Suprapubic skin (tissue), 4 donors: ENCODE measurements around the gene PLIN3. TPM values are rescaled to one million over a fixed set of nuclear protein-coding genes. Genes with fewer than 3 reads are reported as not detected.
"Not testable (repeated sequence)": the region's sequence is repeated elsewhere in the genome, so short reads cannot be mapped to it uniquely, and the experiment has no call there.

Experiments used
- DNase-seq, 2 donors: peaks; one replicate each; pipeline ENCODE4 v3.0.0-alpha.2; 2019; ENCODE audit warnings: low spot score in 2 of 2
- H3K27ac ChIP-seq: fragments of 200-600 bp; sonication (generic); one replicate; pipeline ENCODE4 v1.5.1; 2019
- H3K27me3 ChIP-seq: fragments of 200-600 bp; sonication (generic); one replicate; pipeline ENCODE4 v1.5.1; 2019
- H3K36me3 ChIP-seq: fragments of 200-600 bp; sonication (generic); one replicate; pipeline ENCODE4 v1.5.1; 2019
- H3K4me1 ChIP-seq: fragments of 200-600 bp; sonication (generic); one replicate; pipeline ENCODE4 v1.5.1; 2019
- H3K4me3 ChIP-seq: fragments of 200-600 bp; sonication (generic); one replicate; pipeline ENCODE4 v1.5.1; 2019; ENCODE audit warnings: mild to moderate bottlenecking
- H3K9me3 ChIP-seq: fragments of 200-600 bp; sonication (generic); one replicate; pipeline ENCODE4 v1.5.1; 2019
- CTCF ChIP-seq, 2 donors: fragments of 200-600 bp in 1 of 2; fragments of 450-650 bp in 1 of 2; sonication (generic) in 1 of 2; IDR thresholded peaks; one replicate each; pipeline ENCODE4 v1.5.1; 2016 to 2019; ENCODE audit warnings: antibody characterized with exemption in 2 of 2, mild to moderate bottlenecking in 1 of 2, moderate library complexity in 1 of 2
- EP300 ChIP-seq: sonication (generic); formaldehyde crosslinking; IDR thresholded peaks from one replicate; pipeline ENCODE4 v1.6.1; 2017; ENCODE audit warnings: antibody characterized with exemption
- POLR2A ChIP-seq, 2 donors: fragments of 450-650 bp; IDR thresholded peaks; one replicate each; pipeline ENCODE4 v1.6.1; 2017; ENCODE audit warnings: antibody characterized with exemption in 2 of 2, mild to moderate bottlenecking in 2 of 2, moderate library complexity in 2 of 2
- POLR2AphosphoS5 ChIP-seq, 3 donors: sonication (generic); formaldehyde crosslinking; IDR thresholded peaks; one replicate each; pipeline ENCODE4 v1.6.1; 2017; ENCODE audit warnings: antibody characterized with exemption in 3 of 3
- WGBS: methylation state at CpG from one replicate; pipeline ENCODE4 v1.1.5; 2018; 5-methylcytosine and 5-hydroxymethylcytosine counted together
- total RNA-seq, 4 donors: library from RNA; depleted of rRNA; stranded (reverse); fragments of >200 nt; gene quantifications; one replicate each; pipeline ENCODE4 v1.1.0, GENCODE V29; 2016

The PLIN3 gene
- total RNA-seq, 4 donors from 2014 or later, result 52.4 to 74.9 (median 65.5) TPM

- Histone ChIP-seq H3K9me3 (no peaks in the 10 kb centered on the region), H3K27ac (no peak overlapping the region), H3K4me1 (peaks cover 10% of the 10 kb centered on the region), H3K27me3 (no peaks in the 10 kb centered on the region), H3K4me3 (no peak overlapping the region), H3K36me3 (peaks cover 79% of the 10 kb centered on the region)
- WGBS, result 95% methylated on average over 6 of the region's 6 CpGs
- DNase-seq, result no peak
- TF ChIP-seq POLR2AphosphoS5 (IDR thresholded peaks at IDR 0.05), result no peak
- TF ChIP-seq POLR2A (IDR thresholded peaks at IDR 0.05), result no peak
- TF ChIP-seq CTCF (IDR thresholded peaks at IDR 0.05), result no peak
Observed at GRCh38 chr19:4843647-4843965, 23.9 kb downstream of the PLIN3 start.

GRCh38 chr19:4839192-4839591 is 28.3 kb downstream of the PLIN3 start:
- Histone ChIP-seq H3K4me1 (peaks cover 10% of the 10 kb centered on the region), H3K4me3 (no peak overlapping the region), H3K27me3 (no peaks in the 10 kb centered on the region), H3K9me3 (no peaks in the 10 kb centered on the region), H3K36me3 (peaks cover 60% of the 10 kb centered on the region), H3K27ac (no peak overlapping the region)
- 93% methylated on average over 14 of the region's 17 CpGs for WGBS
- DNase-seq, result no peak
- TF ChIP-seq POLR2A (IDR thresholded peaks at IDR 0.05) (no peak), EP300 (no peak), CTCF (IDR thresholded peaks at IDR 0.05) (no peak), POLR2AphosphoS5 (IDR thresholded peaks at IDR 0.05) (no peak)

- Histone ChIP-seq H3K4me1 (peaks cover 28% of the 10 kb centered on the region), H3K9me3 (no peaks in the 10 kb centered on the region), H3K27ac (no peak overlapping the region), H3K36me3 (peaks cover 7% of the 10 kb centered on the region), H3K27me3 (no peaks in the 10 kb centered on the region), H3K4me3 (no peak overlapping the region)
- 84% methylated on average over 5 of the region's 5 CpGs for WGBS
- no peak for DNase-seq
- TF ChIP-seq POLR2AphosphoS5 (IDR thresholded peaks at IDR 0.05), result no peak
- no peak for TF ChIP-seq EP300
- TF ChIP-seq POLR2A (IDR thresholded peaks at IDR 0.05), result no peak
- TF ChIP-seq CTCF (IDR thresholded peaks at IDR 0.05), result no peak
Observed at GRCh38 chr19:4832776-4833175, 34.7 kb downstream of the PLIN3 start.

GRCh38 chr19:4831979-4832340 is 35.5 kb downstream of the PLIN3 start:
- 21% methylated on average over 9 of the region's 9 CpGs for WGBS
- not testable (repeated sequence) for DNase-seq, H3K36me3 ChIP-seq, H3K9me3 ChIP-seq, H3K27me3 ChIP-seq
- H3K27ac ChIP-seq, result peak overlapping the region; percentile 93
- peaks cover 28% of the 10 kb centered on the region for H3K4me1 ChIP-seq
- H3K4me3 ChIP-seq, result peak overlapping the region; percentile 94

GRCh38 chr19:4831304-4831978 is 36.0 kb downstream of the PLIN3 start, which contains the start of gene TICAM1:
TSS of gene TICAM1 (minus strand) at chr19:4831712. CDS start at chr19:4818377, 13,335 bp downstream.
- H3K36me3 ChIP-seq, result no peaks in the 10 kb centered on the region
- 1% methylated on average over 31 of the region's 52 CpGs for WGBS
- H3K9me3 ChIP-seq, result no peaks in the 10 kb centered on the region

More at GRCh38 chr19:4831304-4831978, 36.0 kb downstream of the PLIN3 start, which contains the start of gene TICAM1:
- H3K27ac ChIP-seq, result peak within 1 kb of the TSS; percentile 93
- TF ChIP-seq CTCF (IDR thresholded peaks at IDR 0.05) (peak in 1 of 2 donors; percentile 11), POLR2A (IDR thresholded peaks at IDR 0.05) (peak; percentile 45 to 82), POLR2AphosphoS5 (IDR thresholded peaks at IDR 0.05) (peak in 2 of 3 donors; percentile 46 to 67), EP300 (no peak)
- DNase-seq, result peak; percentile 85 to 86
- peak within 1 kb of the TSS; percentile 94 for H3K4me3 ChIP-seq
- H3K4me1 ChIP-seq, result peaks cover 28% of the 10 kb centered on the region
- H3K27me3 ChIP-seq, result no peaks in the 10 kb centered on the region
